ENCODE data around the gene CDK10.

DNA sequence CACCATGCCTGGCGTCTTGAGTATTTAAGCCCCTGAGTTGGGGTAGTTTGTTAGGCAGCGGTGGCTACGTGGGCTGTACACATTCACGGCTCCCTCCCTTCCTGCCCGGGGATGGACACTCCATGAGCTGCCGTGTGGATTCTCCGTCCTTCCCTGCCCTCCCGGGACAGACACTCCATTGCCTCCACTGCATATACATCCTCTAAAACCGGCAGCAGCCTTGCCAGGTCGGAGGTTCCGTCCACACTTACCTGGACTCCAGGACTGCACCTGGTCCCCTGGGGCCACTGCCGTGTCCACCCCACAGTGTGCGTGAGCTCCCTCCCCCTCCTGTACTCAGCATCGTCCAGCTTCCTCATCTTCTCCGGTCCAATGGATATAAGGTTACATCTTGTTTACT, 18.5 kb downstream of the CDK10 start:
- TF ChIP-seq POLR2A (IDR thresholded peaks at IDR 0.05; ENCODE audit: low read depth, low read length) (no peak), EZH2 (IDR thresholded peaks at IDR 0.05; ENCODE audit: borderline replicate concordance, control insufficient read depth, low read depth, low read length) (no peak), NFIC (IDR thresholded peaks at IDR 0.05; ENCODE audit: low read depth, low read length) (no peak), ZZZ3 (IDR thresholded peaks at IDR 0.05; ENCODE audit: control insufficient read depth, insufficient read length, low read depth) (no peak), YY1 (IDR thresholded peaks at IDR 0.05; ENCODE audit: low read depth, low read length) (no peak), ATF7 (IDR thresholded peaks at IDR 0.05; ENCODE audit: low read depth) (no peak), MAX (IDR thresholded peaks at IDR 0.05; ENCODE audit: low read depth, low read length) (no peak)
- TF ChIP-seq, protein P1, sequence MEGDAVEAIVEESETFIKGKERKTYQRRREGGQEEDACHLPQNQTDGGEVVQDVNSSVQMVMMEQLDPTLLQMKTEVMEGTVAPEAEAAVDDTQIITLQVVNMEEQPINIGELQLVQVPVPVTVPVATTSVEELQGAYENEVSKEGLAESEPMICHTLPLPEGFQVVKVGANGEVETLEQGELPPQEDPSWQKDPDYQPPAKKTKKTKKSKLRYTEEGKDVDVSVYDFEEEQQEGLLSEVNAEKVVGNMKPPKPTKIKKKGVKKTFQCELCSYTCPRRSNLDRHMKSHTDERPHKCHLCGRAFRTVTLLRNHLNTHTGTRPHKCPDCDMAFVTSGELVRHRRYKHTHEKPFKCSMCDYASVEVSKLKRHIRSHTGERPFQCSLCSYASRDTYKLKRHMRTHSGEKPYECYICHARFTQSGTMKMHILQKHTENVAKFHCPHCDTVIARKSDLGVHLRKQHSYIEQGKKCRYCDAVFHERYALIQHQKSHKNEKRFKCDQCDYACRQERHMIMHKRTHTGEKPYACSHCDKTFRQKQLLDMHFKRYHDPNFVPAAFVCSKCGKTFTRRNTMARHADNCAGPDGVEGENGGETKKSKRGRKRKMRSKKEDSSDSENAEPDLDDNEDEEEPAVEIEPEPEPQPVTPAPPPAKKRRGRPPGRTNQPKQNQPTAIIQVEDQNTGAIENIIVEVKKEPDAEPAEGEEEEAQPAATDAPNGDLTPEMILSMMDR (IDR thresholded peaks at IDR 0.05 in 2 of 3, conservative IDR thresholded peaks at IDR 0.05 in 1 of 3; ENCODE audit: control insufficient read depth in 2 of 3, extremely low read depth in 1 of 3, insufficient read depth in 1 of 3, low read depth in 3 of 3, low read length in 3 of 3): no peak
